ENCODE data around the gene SMYD3.

DNA sequence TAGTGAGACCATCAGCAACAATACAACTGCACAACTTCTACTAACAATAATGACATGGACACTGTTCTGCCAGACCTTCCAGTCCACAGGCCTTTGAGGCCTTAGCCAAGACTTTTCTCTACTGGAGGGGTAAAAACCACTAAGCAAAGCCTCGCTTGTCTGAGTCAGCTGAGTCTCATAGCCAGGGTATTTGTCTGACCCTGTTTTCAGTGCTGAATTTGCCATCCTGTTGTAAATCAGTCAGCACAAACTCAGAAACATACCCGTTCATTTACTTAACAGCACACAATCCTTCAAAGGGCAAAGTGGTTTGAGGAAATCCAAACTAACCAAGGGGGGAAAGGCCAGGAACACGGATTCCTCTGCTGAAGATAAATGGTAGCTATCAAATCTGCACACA lies 537.8 kb downstream of the SMYD3 start:
- TF ChIP-seq POLR2A (IDR thresholded peaks at IDR 0.05), result no peak
- TF ChIP-seq, protein P1, sequence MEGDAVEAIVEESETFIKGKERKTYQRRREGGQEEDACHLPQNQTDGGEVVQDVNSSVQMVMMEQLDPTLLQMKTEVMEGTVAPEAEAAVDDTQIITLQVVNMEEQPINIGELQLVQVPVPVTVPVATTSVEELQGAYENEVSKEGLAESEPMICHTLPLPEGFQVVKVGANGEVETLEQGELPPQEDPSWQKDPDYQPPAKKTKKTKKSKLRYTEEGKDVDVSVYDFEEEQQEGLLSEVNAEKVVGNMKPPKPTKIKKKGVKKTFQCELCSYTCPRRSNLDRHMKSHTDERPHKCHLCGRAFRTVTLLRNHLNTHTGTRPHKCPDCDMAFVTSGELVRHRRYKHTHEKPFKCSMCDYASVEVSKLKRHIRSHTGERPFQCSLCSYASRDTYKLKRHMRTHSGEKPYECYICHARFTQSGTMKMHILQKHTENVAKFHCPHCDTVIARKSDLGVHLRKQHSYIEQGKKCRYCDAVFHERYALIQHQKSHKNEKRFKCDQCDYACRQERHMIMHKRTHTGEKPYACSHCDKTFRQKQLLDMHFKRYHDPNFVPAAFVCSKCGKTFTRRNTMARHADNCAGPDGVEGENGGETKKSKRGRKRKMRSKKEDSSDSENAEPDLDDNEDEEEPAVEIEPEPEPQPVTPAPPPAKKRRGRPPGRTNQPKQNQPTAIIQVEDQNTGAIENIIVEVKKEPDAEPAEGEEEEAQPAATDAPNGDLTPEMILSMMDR (IDR thresholded peaks at IDR 0.05), result no peak
